T47D (cell line): ENCODE results near the gene CCER1.
A peak's percentile ranks its signal among the peaks of the same experiment; 100 is the strongest.

Experiments used
- DNase-seq, 2 experiments: peaks; one replicate each; pipeline versions ENCODE4 v3.0.0 to v3.0.0-alpha.2; 2011 to 2012; ENCODE audit warnings: low read depth in 1 of 2, low spot score in 1 of 2
- JUND ChIP-seq: IDR thresholded peaks from 2 replicates; pipeline ENCODE4 v1.6.1; 2012; ENCODE audit warnings: low read depth
- in situ Hi-C: cut with HindIII; loops from 2 replicates; pipeline ENCODE4 v1.10.0; 2016; ENCODE audit warnings: low sequenced_read_pairs, low pct_unique_long_range_greater_than_20kb

The CCER1 gene

DNA sequence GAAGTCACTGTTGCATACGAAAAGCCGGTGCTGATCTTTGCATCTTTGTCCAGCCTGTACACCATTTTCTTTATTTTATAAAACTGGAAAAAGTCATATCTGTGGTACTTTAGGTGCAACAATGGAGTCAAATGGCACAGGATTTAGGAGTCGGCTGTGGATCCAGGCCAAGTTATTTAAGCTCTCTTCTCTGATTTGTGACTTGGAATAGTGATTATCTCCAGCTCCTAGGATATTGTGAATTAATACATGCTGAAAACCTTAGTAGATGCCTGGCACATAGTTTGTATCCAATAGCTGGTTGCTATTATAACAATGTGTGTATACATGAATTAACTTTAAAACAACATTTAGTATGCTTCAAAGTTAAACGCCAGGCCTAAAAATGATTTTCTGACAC lies 6.2 kb upstream of the CCER1 start:
- in situ Hi-C loops, result no loop called here
- DNase-seq, result no peak
- TF ChIP-seq JUND, result no peak

DNA sequence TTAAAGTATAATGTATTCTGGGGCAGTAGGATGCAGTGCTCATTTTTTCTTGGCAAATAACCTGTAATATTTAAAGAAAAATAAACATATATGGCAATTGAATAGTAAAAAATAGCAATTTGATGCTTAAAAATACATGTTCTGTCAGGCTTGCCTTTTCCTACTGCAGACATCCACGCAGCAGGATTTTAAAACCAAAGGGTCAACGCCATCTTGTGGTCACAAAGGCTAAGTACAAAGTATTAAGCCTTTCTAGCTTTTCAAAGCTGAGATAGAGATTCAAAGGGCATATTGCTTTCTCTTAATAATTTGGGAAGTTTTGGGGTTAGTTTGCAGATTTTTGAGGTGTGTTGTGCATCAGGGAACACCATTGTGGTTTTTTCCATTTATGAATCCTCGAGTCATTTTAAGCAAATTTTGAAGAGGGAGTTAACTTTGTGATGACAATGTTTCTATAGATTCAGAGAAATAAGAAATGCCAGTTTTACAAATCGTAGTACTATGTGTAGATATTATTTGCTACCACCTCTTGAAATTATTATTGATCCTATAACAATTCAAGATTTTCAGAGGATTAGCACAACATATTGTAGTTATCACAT lies 4.7 kb upstream of the CCER1 start:
- DNase-seq, result peak; percentile 52 to 71
- TF ChIP-seq JUND, result no peak
- in situ Hi-C loops, result no loop called here

DNA sequence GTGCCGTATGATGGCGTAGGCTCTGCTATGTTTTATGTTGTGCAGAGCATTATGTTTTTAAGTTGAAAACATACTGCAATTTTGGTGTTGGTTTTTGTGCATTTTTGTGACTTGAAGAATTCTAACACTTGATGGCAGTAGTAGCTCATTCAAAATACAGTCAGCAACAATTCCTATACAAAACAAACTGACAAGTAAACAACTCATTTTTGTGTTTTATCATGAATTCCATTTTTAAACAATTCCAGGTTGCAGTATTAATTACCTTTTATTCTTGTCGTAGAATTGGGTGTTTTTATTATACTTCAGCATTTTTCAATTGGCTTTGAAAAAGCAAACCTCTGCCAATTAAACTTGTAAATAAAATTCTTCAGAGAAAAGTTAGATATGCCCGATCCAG lies 4.1 kb upstream of the CCER1 start:
- in situ Hi-C loops, result no loop called here
- no peak for DNase-seq
- TF ChIP-seq JUND, result no peak

DNA sequence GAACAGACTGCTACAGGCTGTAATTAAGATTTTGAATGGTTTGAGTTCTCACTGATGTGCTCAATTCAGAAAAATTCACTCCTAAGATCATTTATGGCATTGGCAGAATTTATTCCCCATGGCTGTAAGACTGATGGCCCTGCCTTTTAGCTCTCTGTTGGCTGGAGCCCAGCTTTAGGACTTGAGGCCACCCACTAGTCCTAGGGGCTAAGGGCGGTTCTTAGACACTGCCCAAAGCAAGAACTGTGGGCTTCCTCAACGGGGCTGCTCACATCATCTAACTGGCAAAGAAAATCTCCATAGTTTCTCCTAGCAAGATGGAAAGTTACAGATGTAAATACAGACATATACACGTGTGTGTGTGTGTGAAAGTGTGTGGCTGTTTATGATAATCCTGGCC lies 3.4 kb upstream of the CCER1 start:
- in situ Hi-C loops, result no loop called here

DNA sequence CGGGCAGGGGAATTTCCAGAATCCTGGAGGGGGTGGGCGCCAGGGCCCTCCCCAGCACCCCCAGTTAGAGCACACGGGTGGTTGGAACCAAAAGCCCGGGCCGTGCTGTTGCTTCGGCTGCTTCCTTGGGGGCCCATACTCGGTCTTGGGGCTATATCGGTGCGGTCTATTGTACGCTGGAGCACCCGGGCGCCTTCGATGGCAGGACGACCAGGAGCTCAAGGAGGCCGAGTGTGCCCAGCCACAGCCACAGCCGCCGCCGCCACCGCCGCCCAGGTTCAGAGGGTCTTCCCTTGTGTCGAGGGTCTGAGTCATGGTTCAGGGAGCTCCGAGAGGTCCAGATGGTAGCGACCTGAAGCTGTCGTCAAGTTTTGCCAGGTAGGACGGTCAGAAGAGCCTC lies 548 bp downstream of the CCER1 start:
- DNase-seq, result no peak
- no peak for TF ChIP-seq JUND
- in situ Hi-C loops, result no loop called here

More for the DNA sequence above, 3.4 kb upstream of the CCER1 start:
- TF ChIP-seq JUND, result no peak
- no peak for DNase-seq

GRCh38 chr12:90953956-90954421 lies 987 bp downstream of the CCER1 start:
- no peak for TF ChIP-seq JUND
- no peak for DNase-seq
- in situ Hi-C loops, result no loop called here

GRCh38 chr12:90951432-90952105 lies 3.4 kb downstream of the CCER1 start:
- TF ChIP-seq JUND, result no peak

DNA sequence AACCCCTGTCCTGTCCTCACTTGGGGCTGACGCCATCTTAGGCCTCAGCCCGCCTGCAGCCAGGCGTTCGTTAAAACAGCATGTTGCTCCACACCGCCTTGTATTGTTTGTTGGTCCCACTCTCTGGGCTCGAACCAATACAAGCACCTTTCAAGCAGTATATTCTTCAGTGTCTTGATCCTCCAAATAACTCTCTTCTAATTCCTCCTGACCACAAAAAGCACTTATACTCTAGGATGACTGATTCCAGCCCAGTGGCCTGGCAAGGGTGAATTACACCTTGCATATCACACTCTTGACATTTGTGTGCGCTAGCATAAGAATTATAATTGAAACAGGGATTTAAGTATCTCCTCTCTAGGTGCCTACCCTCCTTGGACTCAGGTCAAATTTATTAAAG lies 7.1 kb downstream of the CCER1 start:
- DNase-seq, result no peak
- in situ Hi-C loops, result no loop called here
- no peak for TF ChIP-seq JUND

More at GRCh38 chr12:90951432-90952105, 3.4 kb downstream of the CCER1 start:
- DNase-seq, result no peak
- in situ Hi-C loops, result no loop called here

- no peak for TF ChIP-seq JUND
- peak; percentile 48 to 65 for DNase-seq
- in situ Hi-C loops, result no loop called here
Measured at GRCh38 chr12:90945070-90945649, 9.8 kb downstream of the CCER1 start.

- in situ Hi-C loops, result no loop called here
- TF ChIP-seq JUND, result no peak
- DNase-seq, result no peak
Measured at GRCh38 chr12:90943255-90943654, 11.7 kb downstream of the CCER1 start.

DNA sequence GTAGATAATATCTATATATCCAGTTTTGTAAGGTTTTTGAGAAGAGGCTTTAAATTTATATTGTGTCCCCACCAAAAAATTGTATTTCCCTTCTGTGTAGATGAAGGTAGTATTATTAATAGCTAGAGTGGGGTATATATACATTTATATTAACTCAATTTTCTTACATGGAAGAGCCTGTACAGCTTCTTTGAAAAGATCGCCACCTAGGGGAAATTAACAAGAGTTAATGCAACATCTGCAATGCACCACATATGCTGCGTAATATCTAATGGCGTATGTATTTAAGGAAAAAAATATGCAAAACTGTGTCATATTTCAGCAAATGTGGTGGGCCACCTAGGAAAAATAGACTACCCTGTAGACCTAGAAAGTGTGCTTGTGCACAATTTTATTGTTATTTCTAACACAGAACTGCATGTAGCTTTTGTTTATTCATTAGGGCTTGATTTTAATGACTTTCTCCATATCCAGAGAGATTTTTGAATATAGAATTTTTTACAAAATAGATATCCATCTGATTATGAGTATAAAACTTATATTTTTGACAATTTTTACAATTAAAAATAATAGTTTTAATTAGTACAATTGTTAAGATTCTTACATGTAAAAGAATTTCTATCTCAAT lies 14.0 kb downstream of the CCER1 start:
- peak; percentile 50 to 72 for DNase-seq
- in situ Hi-C loops, result no loop called here
- no peak for TF ChIP-seq JUND

- in situ Hi-C loops, result no loop called here
Measured at GRCh38 chr12:90939382-90939781, 15.6 kb downstream of the CCER1 start.

DNA sequence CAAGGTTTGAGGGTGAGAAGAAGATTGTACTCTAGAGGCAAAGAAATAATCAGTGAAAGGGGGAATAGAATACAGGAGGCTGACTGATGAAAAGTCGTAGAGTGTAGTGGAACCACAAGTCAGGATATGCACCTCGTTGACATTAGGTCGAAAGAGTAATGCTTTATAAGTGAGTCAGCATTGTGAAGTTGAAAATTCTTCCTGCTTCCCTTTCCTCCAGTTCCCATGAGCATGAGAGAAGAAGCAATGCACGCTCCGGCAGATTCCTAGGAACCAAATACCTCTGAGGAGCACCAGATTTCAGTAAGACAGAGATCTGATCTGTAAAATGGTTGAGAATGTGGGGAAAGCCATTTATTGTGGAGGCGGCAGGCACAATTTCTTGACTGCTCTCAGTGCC lies 16.5 kb downstream of the CCER1 start:
- no peak for DNase-seq
- in situ Hi-C loops, result no loop called here
- TF ChIP-seq JUND, result no peak

More at GRCh38 chr12:90939382-90939781, 15.6 kb downstream of the CCER1 start:
- no peak for DNase-seq
- TF ChIP-seq JUND, result no peak

GRCh38 chr12:90937651-90938050 lies 17.3 kb downstream of the CCER1 start:
- DNase-seq, result no peak
- in situ Hi-C loops, result no loop called here
- TF ChIP-seq JUND, result no peak
